HG02763 (cell line): Measurements from ENCODE around the gene HGFAC.

ENCODE experiments used
- ATAC-seq: cut with Tn5 transposase; IDR thresholded peaks from one replicate; pipeline ENCODE4 v1.9.1; 2021; ENCODE audit warnings: mild to moderate bottlenecking, moderate library complexity; ENCODE audit not compliant: unreplicated experiment

The HGFAC gene

GRCh38 chr4:3484057-3484973 lies 42.5 kb downstream of the HGFAC start:
- no peak for ATAC-seq

GRCh38 chr4:3485011-3485791 lies 43.4 kb downstream of the HGFAC start:
- no peak for ATAC-seq

GRCh38 chr4:3485886-3486540 lies 44.2 kb downstream of the HGFAC start:
- ATAC-seq, result no peak

- ATAC-seq, result no peak
These were observed 45.1 kb downstream of the HGFAC start for GRCh38 chr4:3486541-3487540.

- no peak for ATAC-seq
These were observed 46.1 kb downstream of the HGFAC start for GRCh38 chr4:3487861-3488260.

- ATAC-seq, result no peak
These were observed 47.1 kb downstream of the HGFAC start for GRCh38 chr4:3488820-3489219.

GRCh38 chr4:3489451-3489962 lies 47.7 kb downstream of the HGFAC start:
- no peak for ATAC-seq

GRCh38 chr4:3491681-3492405 lies 50.1 kb downstream of the HGFAC start:
- no peak for ATAC-seq

- no peak for ATAC-seq
These were observed 51.3 kb downstream of the HGFAC start for GRCh38 chr4:3492741-3493719.

- ATAC-seq, result no peak
These were observed 52.1 kb downstream of the HGFAC start for GRCh38 chr4:3493720-3494461.

- no peak for ATAC-seq
These were observed 52.7 kb downstream of the HGFAC start for GRCh38 chr4:3494462-3494871.

- ATAC-seq, result no peak
These were observed 53.6 kb downstream of the HGFAC start for GRCh38 chr4:3495204-3495975.

- no peak for ATAC-seq
These were observed 54.3 kb downstream of the HGFAC start for GRCh38 chr4:3496021-3496420.

- no peak for ATAC-seq
These were observed 55.3 kb downstream of the HGFAC start for GRCh38 chr4:3497095-3497494.

GRCh38 chr4:3497523-3498389 lies 56.0 kb downstream of the HGFAC start:
- no peak for ATAC-seq

- ATAC-seq, result no peak
These were observed 56.6 kb downstream of the HGFAC start for GRCh38 chr4:3498407-3498806.
